DMS 273 (cell line): Measurements from ENCODE around the gene HOXB9.

Source experiments
- DNase-seq: peaks from one replicate; lab custom pipeline; 2025; ENCODE audit not compliant: unreplicated experiment; lab: John Stamatoyannopoulos, UW

Gene HOXB9

DNA sequence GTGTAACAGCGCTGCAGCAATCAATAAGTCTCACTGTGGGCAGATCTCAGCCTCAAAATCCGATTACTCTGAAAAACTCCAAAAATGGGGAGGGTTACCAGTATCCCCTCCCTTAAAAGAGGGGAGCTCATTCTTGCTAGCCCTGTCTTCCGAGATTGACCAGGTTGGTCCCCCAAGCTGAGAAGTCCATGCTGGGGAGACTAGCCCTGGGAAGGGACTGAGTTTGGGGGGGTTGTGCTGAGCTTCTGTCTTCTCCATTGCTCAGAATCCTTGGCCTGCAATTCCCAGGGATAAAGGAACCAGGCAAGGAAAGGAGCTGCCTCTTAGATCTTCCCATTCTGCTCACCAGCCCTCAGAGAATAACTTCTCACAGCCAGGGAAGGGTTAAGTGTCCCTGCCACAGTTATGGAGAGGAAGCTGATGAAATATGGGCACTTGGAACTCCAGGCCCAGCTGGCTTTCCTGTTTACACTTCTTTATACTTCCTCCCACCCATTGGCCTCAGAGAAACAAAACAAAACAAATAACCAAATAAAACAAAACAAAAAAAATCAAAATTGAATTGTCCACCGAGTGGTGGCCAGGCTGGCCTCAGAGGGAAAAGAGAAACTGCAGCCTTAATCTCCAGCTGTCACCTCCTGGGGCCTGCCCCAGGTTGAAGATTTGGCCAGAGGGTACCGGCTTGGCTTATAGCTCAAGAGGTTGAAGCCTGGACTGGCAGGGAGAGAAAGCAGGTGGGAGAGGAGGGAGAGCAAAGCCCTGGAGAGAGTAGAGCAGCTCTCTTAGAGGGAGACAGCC lies 38.7 kb downstream of the HOXB9 start:
- no peak for DNase-seq

DNA sequence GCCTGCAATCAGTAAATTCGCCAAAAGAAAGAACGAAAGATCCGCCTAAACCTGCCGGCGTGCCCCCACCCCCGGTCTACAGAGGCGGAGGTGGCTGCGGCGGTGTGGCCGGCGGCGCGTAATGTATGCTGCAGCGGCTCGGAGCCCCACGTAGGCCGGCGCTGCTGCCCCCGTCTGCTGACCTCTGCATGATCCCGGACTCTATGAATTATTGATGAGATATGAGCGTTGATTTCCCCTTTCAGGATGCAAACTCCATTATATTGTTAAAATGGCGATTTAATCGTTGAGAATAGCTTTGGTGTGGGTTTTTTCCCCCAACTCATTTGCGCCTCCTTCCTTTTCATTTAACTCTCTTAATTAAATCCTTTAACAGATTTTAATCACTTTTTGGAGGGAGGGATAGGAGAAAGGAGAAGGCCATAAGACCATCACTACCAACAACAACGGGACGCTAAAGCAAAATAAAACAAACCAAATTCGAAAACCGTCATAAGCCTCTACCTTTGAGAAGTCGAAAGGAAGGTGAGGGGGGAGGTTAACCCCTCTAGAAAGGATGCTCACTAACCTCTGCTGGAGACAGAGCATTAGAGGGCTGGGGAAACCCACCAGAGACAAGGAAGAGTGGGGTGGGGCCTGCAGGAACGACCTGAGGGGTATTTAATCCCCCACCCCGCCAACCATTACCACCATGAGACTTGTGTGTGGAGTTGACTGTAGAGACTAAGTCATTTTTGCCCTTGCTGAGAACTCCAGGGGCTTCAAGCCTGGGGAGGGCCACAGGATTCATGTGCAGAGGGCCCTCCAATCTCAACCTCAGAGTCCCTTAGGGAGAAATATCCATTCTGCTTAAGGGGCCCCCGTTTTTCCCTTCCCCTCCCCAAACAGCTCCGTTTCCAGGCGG lies 39.6 kb downstream of the HOXB9 start:
- DNase-seq: no peak

DNA sequence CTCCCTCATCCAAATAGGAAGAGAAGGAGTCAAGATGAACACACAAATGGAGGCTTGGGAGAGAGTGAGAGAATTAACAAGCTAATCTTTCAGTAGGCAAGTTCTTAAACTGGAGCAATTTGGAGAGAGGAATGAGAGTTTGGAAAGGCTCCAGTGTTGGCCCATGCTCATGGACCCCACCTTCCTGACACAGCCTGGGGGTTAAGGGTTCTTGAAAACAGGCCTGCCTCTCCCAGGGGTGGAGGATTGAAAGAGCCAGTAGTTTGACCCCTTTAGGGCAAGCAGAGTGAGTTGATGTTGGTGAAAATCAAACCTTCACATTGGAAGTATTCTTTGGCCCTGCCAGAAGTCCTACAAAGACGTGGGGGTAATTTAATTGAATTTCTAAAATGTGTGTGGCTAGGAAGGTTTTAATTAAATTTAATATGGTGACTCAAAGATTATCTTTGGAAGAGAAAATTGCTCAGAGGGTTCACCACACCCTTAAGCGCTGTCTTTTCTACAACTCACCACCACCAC lies 41.9 kb downstream of the HOXB9 start:
- no peak for DNase-seq

DNA sequence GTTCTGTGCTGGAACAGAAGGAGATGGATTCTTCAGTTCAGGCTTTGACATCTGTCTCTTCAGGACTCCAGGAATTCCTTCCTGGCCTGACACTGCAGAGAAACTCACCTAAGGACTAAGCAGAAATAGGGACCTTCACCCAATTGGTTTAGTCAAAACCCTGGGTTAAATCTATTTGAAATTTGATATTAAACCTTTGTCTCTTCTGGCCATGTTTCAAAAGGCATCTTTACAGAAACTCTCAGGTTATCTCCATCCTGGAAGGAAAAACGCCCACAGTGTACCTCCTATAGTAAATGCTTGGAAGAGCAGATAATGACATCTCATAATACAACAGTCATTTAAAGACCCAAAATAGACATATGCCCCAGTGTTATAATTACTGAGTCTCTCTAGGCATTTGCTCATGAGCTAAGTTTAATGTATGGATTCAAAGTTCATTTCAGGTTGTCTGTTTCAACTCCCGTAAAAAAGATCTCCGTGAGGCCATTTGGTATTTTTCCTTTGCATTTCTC lies 42.4 kb downstream of the HOXB9 start:
- DNase-seq: no peak

DNA sequence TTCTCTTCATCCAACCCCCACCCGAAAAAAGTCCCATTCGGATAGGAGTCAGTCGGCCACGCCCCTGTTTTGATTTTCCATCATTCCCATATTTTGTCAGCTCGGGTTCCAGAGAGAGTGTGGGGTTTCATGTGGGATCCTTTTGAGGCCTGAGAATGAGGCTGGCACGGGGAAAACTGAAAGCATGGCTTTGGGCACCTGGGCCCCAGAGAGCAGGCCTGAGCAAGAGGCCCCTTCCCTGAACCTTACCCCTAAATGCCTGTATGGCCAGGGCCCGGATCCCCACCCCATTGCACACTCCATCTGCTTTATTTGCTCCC lies 43.4 kb downstream of the HOXB9 start:
- no peak for DNase-seq

DNA sequence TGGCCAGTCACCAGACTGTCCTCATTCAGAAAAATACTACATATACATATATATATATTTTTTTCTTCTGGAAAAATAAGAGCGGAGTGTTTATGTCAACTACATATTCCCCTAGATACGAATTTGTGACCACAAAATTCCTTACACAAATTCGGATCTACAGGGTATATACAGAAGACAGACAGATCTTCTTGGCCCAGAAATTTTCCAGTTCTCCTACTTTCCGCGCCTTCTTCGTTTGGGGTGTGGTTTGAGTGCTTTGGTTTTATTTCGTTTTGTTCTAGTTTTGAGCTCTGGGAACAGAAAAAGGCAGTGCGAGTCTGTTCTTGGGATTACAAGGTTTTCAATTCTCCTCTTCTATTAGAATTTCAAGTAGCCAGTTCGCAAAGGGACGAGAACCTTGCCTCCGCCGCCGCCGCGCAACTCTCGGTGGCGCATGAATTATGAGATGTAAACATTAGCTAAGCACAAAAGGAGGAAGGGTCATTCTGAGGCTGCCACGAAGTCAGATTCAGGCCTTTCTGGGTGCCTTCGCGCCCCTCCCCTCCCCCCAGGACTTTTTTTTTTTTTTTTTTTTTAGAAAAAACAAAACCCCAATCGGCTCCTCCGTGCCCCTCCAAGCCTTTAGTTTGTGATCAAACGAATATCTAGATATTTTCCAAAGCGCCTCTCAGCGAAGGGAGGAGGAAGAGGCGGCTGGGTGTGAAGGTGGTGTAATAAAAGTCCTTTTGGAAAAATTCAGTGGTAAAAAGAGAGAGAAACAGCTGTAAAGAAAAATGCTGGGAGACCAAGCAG lies 46.2 kb downstream of the HOXB9 start:
- no peak for DNase-seq

DNA sequence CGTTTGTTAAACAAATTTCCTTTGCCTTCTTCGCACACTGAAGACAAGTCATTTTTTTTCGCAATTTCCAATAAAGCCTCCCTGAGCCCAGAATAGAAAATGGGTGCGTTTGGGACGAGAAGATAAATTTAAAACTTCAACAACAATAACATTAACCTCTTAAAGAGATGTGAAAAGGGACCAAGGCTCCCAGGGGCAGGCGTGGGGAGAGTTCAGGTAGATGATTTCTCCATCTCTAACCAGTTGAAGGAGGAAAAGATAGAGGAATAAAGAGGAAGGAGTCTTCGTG lies 46.7 kb downstream of the HOXB9 start:
- DNase-seq: no peak

DNA sequence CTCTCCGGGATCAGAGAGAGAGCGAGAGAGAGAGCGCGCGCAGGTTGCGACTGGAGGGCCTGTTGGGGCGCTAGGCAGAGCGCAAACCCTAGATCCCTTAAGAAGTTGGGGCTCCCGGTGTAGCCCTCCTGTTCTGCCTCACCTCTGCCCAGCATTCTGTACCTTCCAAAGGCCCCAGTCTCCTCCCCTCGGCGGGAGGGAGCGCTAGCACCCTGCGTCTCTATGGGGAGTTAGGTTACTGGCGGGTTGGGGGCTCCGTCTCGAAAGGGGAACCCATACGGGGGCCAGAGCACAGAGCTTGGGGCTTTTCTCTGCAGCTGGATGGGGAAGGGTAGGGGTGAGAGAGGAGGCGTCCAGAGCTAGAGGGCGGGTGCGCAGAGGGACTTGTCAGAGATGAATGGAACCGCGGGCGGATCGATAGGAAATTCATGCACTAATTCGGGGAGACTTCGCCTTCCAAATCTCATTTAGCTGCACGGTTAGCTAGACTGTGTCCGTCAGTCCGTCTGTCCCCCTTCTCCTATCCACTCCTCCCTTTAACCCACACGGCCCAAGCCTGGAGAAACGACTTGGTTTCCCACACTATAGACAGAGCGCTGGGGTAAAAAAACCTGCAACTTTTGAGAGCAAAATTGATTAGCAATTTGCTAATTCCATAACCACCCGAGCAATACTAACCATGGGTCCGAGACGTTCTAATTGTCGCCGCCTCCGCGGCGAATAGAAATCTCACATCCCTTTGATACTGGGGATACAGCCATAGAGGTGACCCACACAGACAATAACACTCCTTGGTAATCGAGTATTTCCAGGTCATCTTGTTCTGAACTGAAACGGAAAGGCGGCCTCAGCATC lies 47.3 kb downstream of the HOXB9 start:
- DNase-seq: no peak

DNA sequence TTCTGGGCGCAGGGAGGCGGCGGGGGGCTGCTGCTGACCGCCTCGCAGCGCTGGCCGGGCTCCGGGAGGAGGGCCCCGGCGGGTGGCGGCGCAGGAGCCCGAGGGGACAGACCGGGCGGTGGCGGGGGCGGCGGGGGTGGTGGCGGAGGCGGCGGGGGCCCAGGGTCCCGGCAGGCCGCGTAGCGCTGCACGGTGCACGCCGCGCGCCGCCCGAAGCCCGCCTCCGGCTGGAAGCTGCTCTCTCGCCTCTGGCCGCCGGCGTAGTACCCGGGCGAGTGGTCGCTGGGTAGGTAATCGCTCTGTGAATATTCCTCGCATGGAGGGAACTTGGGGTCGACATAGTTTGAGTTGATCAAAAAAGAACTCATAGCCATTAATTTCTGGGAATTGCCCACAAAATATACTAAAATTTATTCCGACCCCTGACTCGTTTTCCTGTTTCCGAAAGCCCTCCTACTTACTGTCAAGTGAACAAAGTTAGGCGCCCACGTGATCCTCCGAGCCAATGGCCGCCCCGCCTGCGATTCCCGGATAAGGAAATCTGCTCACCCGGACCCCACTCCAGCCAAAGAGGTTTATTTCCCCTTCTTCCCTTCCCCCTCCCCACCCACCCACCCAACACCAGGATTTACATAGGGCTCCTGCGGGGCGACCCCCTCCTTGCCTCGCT lies 48.1 kb downstream of the HOXB9 start, which contains the start of gene HOXB4:
Gene HOXB4 (minus strand): TSS at position 405 of the 670 bp plus-strand sequence. CDS start 31 bp downstream, at position 374.
- no peak for DNase-seq

DNA sequence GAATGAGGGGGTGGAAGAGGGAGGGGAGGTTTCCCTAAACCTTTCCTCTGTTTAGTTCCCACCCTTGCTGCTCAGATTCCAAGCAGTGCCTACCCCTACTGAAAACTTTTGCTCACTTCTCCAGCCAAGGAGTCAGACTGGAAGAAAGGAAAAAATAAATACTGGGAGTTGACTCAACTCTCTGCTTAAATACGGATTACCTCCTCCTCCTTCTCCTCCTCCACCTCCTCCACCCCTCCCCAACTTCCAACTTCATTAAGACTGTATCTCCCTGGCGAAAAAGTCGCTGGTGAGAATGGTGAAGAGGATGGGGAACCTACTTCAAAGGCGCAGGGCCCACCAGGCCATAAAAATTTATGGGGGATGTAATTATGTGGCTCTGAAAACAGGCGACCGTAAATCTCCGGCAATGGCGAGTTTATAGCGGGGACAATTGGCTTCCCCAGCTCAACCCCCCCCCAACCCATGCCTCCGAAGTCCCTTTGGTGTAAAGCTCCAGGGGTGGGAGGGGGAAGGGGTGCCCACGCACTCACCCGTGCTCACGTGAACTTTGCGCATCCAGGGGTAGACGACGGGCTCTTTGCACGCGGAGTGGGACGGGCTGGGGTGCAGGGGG lies 48.7 kb downstream of the HOXB9 start:
- DNase-seq: no peak

DNA sequence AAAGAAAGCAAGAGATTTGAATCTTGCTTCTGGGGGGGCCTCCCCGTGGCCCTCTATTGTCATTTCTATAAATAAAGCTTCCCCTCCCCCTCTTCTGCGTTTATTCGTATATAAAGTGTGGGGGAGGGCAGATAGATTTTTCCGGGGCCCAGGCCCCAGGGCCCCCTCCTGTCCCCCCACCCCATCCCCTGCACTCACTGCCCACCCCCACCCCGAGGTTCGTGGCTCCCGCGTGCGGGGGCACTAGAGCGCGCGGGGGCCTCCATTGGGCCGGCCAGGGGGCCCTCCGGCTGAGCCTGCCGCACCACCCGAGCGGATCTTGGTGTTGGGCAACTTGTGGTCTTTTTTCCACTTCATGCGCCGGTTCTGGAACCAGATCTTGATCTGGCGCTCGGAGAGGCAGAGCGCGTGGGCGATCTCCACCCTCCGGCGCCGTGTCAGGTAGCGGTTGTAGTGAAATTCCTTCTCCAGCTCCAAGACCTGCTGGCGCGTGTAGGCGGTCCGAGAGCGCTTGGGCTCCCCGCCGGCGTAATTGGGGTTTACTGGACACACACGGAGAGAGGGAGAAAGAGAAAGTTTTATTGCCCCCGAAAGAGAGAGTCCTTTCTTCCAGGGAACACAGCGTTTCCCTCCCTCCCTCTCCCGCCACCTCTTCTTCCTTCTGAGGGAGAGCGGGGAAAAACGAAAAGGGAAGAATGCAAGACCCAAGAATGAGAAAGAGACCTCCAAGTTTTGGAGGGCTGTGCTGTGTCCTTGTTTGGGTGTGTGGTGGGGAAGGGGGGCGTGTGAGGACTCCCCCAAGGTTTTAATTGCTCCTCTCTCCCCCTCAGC lies 49.5 kb downstream of the HOXB9 start:
- no peak for DNase-seq

DNA sequence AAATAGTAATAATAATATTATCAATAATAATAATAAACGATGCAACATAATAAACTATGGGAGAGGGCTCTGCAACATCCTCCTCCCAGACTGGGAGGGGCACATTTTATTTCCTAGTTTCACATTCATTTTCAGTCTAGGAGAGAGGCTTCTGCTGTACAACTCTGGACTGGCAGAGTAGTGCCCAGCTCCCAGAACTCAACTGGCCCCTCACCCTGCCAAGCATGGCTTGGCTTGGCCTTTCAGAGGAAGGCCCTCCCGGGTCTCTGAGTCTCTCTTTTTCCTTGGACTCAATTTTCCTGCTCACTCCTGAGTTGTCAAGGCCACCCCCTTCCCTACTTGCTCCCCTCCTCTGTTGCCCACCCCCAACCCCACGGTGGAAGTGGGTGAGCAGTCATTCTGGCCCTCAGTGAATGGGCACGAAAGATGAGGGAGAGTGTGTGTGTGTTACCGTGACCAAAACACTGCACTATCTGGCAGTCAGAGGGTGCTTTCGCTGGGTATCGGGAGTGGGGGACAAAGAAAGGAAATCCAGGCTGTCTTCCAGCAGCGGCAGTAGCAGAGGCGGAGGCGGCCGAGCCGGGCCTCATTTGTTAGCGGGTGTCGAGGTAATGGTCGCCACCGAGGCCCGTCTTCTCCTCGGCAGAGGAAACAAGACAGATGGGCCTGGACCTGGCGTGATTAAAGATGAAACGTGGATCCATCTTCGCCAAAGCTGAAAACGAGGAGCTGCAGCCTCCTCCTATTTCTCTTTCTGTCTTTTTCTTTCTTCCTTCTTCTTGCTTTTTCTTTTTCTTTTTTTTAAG lies 50.3 kb downstream of the HOXB9 start:
- no peak for DNase-seq

DNA sequence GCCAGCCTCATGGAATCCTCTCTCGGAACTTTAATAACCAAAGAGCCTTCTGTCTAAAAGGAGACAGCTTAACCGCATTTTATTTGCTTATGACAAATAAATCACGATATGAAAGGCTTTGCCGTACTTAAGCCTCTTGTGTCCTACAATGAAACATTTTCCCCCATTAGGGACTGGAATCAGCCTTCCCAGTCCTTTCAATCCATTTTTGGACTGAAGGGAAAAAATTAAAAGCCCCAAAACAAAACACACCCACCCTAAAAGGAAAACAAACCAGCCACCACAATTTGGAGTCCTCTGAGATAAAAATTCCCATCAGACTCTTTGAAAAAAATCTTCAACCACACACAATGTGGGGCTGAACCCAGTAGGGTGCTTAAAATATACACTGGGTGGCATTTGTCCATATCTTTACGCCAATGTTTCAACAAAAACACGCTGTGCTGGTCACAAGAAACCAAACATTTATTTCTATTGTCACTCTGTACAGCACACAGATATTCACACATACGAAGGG lies 51.0 kb downstream of the HOXB9 start:
- no peak for DNase-seq

DNA sequence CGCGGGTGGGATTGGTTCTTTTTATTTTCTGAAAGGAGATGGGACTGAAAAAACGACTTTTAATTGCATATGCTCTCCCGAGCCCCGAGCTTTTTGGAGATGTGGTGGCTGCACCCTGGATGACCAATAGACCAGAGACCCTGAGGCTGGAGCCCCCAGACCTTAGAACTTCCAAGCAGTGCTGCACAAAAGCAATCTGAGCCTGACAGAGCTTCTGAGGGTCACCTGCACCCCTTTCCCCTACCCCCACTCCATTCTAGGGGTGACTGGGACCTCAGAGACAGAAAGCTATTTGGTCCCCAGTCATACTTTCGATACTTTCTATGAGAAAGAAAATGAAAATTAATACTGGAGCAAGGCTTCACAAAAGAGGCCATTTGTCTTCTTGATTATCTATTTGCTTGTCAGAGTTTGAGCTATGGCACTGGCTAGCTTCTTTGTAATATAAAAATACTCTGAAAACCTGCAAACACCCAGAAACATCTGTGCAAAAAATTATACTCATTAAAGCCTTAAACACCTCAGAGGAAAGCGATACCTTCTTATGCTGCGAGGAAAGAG lies 51.6 kb downstream of the HOXB9 start:
- DNase-seq: no peak

DNA sequence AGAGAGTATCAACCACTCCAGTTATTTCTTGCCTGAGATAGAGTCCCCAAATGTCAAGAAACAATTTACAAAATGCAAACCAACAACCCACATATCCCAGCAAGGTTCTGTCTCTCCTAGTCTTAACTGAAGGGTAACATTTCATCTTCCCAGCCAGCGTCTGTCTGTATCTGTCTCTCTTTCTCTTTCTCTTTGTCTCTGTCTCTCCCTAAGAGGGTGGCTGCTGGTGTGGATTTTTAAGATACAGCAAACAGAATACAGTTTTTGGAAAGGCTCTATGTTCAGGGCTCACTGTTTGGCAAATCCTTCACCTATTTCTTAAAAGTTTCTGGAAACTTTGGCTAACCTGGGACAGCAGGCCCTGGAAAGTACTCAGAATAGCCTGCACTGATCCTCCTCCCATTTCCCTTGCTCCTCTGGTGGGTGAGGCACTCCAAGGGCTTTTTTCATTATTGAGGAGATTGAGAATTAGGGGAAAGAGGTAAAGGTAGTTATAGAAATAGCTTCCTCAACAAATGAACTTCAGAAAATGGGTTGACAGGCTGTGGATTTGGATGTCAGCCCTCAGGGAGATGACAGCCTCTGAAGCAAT lies 54.2 kb downstream of the HOXB9 start:
- DNase-seq: no peak
